Thyroid gland (tissue), 4 donors: ENCODE results near the gene LMO2.

ENCODE experiments used
- CTCF ChIP-seq, 6 experiments: fragments of 200-600 bp in 3 of 6; fragments of 450-650 bp in 3 of 6; sonication (generic) in 3 of 6; IDR thresholded peaks; one replicate each; pipeline ENCODE4 v1.5.1; 2016 to 2019; ENCODE audit warnings: antibody characterized with exemption in 6 of 6, mild to moderate bottlenecking in 2 of 6, inconsistent platforms in 1 of 6, moderate library complexity in 1 of 6
- POLR2A ChIP-seq, 2 donors: fragments of 450-650 bp; IDR thresholded peaks; one replicate each; pipeline ENCODE4 v1.6.1; 2017; ENCODE audit warnings: antibody characterized with exemption in 2 of 2, mild to moderate bottlenecking in 2 of 2, moderate library complexity in 1 of 2

- no peak for TF ChIP-seq CTCF (IDR thresholded peaks at IDR 0.05)
- TF ChIP-seq POLR2A (IDR thresholded peaks at IDR 0.05), result no peak
Measured at GRCh38 chr11:33924341-33924740, 32.5 kb upstream of the LMO2 start.
